HL-60/S4 treated with phorbol 12-myristate 13-acetate at 8.2 ng/mL for 4 days and 3 days (cell line): Measurements from ENCODE around the gene CEACAM18.

Source experiments
- in situ Hi-C: fragments of 300-500 bp; cut with MboI; formaldehyde crosslinking; loops from 2 replicates; pipeline ENCODE4 v1.15.0; 2022; ENCODE audit warnings: low sequenced_read_pairs

CEACAM18 gene

GRCh38 chr19:51525651-51526050 is 47.3 kb downstream of the CEACAM18 start:
- in situ Hi-C loops: no loop called here

GRCh38 chr19:51529301-51529700 is 51.0 kb downstream of the CEACAM18 start:
- in situ Hi-C loops: no loop called here

- in situ Hi-C loops: no loop called here
Measured at GRCh38 chr19:51530616-51531015, 52.3 kb downstream of the CEACAM18 start.

GRCh38 chr19:51531349-51532315 is 53.3 kb downstream of the CEACAM18 start, which contains the start of gene SIGLEC6:
Gene SIGLEC6 (minus strand): TSS chr19:51531670. CDS start chr19:51531648, 22 bp downstream.
- in situ Hi-C loops: no loop called here

GRCh38 chr19:51535535-51535934 is 57.2 kb downstream of the CEACAM18 start:
- in situ Hi-C loops: no loop called here

- in situ Hi-C loops: no loop called here
Measured at GRCh38 chr19:51539821-51540366, 61.6 kb downstream of the CEACAM18 start.
